AG10803 (cell line): ENCODE results near the gene TOE1.

Source experiments
- DNase-seq: peaks from one replicate; pipeline ENCODE4 v3.0.0; 2010; ENCODE audit warnings: low read depth
- H3K4me3 ChIP-seq: 2 replicates; pipeline ENCODE4 v1.5.1; 2011; ENCODE audit warnings: mild to moderate bottlenecking, low read length, control low read depth
- TF ChIP-seq, protein P1 (sequence below): conservative IDR thresholded peaks from 2 replicates; pipeline ENCODE4 v1.5.1; 2011; ENCODE audit warnings: mild to moderate bottlenecking, low read length, control low read depth, inconsistent platforms

TOE1 gene

DNA sequence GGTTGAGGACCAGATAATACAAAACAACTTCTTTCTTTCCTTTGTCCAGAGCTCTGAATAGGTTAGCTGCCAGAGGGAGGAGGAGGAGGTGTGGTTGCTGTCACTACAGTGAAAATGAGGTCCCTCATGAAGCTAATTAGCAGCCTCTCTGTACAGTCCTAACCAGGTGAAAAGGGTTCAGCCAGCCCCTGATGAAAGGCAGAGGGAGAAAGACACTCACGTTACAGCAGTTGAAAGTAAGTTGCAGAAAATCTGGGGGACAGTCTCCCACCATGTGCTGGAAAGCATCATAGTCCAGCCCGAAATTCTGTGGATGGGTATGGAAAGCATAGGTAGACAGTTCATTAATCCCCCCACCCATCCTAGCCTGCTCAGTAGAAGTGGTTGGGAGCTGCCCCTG is 6.5 kb downstream of the TOE1 start:
- H3K4me3 ChIP-seq = no peak overlapping the region
- no peak for DNase-seq
- TF ChIP-seq, protein P1, sequence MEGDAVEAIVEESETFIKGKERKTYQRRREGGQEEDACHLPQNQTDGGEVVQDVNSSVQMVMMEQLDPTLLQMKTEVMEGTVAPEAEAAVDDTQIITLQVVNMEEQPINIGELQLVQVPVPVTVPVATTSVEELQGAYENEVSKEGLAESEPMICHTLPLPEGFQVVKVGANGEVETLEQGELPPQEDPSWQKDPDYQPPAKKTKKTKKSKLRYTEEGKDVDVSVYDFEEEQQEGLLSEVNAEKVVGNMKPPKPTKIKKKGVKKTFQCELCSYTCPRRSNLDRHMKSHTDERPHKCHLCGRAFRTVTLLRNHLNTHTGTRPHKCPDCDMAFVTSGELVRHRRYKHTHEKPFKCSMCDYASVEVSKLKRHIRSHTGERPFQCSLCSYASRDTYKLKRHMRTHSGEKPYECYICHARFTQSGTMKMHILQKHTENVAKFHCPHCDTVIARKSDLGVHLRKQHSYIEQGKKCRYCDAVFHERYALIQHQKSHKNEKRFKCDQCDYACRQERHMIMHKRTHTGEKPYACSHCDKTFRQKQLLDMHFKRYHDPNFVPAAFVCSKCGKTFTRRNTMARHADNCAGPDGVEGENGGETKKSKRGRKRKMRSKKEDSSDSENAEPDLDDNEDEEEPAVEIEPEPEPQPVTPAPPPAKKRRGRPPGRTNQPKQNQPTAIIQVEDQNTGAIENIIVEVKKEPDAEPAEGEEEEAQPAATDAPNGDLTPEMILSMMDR = no peak

DNA sequence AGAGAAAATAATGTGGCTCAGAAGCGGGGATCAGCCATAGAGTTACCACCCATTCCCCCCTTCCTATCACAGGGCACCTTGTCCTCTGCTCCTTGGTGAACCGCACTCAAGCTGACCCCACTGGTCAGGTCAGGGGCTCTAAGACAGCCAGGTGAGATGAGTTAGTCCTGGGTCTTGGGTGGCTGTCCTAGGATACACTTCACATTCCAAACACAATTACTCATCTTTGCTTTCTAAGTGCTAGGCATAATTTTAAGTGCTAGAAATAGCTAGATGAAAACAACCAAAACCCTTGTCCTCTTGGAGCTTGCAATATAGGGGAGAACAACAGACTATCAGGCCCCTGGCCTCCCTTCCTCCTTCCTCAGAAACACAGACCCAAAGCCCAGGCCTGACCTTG is 8.1 kb downstream of the TOE1 start:
- peak; percentile 22 for DNase-seq
- TF ChIP-seq, protein P1 = no peak
- no peak overlapping the region for H3K4me3 ChIP-seq

DNA sequence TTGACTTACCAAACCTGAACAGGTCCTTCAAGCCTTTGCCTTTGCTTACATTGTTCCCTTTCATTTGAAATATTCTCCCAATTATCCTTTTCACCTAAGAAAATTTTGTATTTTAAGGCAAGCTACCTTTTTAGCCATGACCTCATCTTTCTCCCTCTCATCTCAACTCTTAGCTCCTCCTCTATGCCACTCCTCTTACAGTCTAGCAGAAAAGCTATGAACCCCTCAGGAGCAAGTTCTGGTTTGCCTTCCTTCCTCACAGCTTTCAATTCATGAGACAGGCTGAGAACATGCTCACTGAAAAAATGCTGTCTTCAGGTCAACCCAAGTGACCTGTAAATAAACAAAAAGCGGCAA is 8.6 kb downstream of the TOE1 start:
- DNase-seq = no peak
- H3K4me3 ChIP-seq = no peak overlapping the region
- TF ChIP-seq, protein P1 = no peak

DNA sequence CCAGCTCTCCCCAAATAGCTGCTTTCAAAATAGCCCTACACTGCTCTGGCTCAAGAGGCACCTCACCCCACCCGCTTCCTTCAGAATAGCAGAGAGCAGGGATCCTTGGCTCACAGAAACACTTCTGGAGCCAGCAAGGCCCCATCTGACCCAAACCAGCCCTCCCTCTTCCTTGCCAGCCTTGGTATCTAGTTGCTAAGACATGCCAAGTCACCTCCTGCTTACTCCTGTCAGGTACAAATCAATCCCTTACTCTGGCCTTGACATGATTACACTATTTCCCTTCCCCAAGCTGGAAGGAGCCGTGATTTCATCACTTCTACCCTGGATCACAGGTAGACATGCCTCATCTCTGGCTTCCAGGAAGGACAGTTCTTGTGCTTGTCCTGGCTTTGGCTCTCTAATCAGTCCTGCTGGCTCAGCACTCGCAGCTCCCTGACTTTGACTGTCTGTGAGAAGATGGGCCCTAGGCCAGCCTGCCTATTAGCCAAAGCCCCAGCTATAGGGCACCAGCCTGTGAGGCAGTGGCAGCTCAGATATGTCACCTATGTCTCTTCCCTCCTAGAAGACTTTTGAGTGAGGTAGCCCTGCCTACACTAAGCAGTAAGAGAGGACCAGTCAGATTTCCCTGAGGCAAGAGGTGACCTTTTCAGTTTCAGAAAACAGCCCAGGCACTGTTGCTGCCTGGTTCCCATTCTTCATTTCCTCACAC is 9.2 kb downstream of the TOE1 start:
- no peak for DNase-seq
- TF ChIP-seq, protein P1 = no peak
- no peak overlapping the region for H3K4me3 ChIP-seq

DNA sequence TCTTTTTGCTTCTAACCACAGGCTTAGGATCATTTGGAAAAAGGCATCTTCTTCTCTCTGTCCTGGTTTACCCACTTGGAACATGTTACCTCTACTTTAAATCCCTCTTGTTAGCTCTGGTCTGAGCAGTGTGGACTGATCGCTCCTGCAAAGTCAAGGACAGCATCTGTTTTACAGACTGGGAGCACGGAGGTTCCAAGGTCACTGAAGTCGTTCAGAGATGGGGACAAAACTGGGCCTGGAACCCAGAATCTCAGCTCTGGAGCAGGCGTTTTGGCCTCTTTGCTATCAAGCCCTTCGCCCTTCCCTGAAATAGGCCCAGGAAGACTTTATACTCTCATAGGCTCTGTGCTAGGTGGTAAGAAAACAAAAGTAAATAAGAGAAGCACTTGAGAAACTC is 11.5 kb downstream of the TOE1 start:
- TF ChIP-seq, protein P1 = no peak
- H3K4me3 ChIP-seq = no peak overlapping the region
- no peak for DNase-seq

DNA sequence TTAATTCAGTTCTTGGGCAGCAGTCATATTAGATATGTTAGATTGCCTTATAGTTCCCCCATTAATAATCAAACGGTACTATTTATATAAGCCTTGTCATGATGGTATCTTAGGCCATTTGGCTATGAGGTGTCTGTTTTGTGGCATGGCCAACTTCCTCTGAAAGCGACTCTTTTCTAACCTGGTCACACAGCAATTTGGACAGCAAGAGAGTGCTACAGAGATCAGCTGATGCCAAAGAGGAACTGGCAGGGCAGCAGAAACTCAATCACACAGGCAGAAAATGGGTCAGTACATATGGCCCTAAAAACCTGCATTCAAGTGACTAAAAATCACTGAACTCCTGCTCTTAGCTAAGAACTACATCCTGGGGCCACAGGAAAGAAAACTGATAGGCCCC is 13.7 kb downstream of the TOE1 start:
- DNase-seq = no peak
- TF ChIP-seq, protein P1 = no peak
- no peak overlapping the region for H3K4me3 ChIP-seq

DNA sequence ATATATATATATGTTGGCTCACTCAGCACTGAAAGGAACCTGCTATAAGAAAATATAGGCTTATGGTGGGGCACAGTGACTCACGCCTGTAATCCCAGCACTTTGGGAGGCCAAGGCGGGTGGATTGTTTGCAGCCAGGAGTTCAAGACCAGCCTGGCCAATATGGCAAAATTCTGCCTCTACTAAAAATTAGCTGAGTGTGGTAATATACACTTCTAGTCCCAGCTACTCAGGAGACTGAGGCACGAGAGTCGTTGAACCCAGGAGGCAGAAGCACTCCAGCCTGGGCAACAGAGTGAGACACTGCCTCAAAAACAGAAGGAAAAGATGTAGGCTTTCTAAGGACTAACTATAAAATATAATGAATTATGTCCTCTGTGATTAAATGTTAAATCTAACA is 14.9 kb downstream of the TOE1 start:
- no peak overlapping the region for H3K4me3 ChIP-seq
- TF ChIP-seq, protein P1 = no peak
- DNase-seq = no peak
